NCI-H345 (cell line): ENCODE measurements around the gene ST7.

Source experiments
- DNase-seq: peaks from one replicate; lab custom pipeline; 2025; lab: John Stamatoyannopoulos, UW

ST7 gene

DNA sequence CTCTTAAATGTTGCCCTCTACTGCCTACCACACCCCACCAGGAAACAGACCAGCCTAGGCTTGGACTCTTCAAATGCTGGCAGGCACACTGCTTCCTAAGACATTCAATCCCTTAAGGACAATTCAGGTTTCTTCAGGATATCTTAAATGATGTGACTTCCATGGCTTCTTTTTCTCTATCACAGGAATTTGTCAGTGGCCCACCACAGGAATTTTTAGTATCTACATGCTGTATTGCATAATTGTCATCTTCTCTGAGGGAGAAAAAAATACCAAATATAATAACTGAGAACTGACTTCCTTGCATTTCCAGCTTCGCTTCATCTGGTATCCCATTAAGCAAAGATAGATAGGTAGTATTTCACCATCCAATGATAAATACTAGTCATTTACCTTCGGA, 240.3 kb downstream of the ST7 start:
- no peak for DNase-seq

DNA sequence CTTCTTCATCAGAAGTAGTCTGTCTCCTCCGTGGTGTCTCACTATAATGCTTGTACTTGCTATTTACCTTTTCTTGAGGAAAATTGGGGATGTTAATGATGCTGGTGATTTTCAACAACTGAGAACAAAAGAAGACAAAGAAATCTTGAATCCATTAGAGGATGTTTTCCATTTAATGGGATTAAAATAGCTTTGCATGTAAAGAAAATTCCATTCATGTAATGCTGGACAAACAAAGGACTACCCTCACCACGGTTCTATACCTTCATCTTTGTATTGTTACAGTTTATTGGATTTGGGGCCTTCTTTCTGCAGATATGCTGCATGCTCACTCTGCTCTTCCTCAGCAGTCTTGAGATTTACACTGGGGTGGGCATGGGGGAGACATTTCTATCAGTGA, 241.1 kb downstream of the ST7 start:
- no peak for DNase-seq

DNA sequence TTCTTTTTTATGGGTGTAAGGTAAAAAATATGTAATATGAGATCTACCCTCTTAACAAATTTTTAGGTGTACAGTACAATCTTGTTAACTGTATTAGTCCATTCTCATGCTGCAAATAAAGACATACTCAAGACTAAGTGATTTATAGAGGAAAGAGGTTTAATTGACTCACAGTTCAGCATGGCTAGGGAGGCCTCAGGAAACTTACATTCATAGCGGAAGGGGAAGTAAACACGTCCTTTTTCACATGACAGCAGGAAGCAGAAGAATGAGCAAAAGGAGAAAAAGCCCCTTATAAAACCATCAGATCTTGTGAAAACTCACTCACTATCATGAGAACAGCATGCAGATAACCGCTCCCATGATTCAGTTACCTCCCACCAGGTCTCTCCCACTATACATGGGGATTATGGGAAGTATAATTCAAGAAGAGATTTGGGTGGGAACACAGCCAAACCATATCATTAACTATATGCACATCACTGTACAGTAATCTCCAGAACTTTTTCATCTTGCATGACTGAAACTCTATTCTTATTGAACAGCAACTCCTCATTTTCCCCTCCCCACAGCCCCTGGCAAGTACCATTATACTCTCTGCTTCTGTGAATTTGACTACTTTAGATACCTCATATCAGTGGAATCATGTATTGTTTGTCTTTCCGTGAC, 242.2 kb downstream of the ST7 start:
- DNase-seq = no peak

DNA sequence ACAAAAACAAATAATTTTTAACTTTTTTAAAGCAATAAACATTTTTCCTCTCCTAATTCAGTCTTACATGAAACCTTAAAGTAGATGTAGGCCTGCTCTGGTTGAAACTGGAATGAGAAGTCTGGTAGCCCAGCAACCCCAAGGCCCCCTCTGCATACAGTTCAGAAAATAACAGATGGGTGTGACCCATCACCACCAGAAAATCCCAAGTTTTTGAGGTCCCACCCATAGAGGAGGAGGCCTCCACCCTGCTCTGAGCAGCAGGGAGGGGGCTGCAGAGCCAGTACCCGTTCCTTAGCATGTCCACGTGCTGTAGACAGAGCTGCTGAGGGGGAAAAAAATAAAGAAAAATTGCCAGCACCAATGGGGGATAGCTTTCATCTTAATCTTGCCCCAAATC, 246.8 kb downstream of the ST7 start:
- DNase-seq = no peak

DNA sequence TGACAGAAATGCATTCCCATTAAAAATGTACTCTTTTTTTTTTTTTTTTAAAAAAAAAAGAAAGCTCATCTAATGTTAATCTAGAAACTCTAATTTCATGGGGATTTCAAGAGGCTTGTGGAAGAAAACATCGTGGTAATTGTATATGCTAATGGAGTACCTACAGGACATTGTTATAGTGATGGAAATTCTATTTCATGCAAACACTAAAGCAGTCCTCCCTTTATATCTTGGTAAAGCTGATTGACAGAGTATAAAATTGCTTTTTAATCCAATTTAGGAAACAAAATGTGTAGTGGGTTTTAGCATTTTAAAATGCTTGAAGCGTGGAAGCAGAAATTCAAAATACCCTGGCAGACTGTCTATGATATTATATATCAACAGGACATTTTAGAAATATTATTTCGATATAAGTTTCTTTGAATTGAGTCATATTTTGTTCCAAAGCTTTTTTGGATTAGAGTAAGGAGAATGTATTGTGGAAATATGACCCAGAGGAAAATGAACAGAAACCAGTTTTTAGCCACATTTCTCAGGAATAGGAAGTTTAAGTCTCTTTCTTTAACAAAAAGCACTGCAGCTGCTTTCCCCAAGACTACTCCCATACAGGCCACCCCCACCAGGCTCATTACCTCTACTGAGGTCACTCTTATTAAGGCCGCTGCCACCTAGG, 247.6 kb downstream of the ST7 start:
- DNase-seq = no peak

DNA sequence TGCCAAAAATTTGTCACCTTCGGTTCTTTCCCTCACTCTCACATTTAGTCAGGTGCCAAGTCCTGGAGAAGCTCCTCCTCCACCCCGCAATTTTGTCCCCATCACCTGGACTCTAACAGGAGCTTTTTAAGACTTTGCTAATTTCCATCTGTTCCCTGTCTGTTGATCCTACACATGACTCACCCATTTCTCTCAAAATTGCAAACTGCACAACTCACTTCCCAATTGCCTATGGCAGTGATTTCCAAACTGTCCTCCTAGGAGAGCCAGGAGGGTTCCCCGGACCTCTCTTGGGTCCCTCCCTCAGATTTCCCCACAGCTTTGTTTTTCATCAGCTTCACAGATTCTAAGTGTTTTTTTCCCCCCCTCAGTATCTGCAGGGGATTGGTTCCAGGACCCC, 249.2 kb downstream of the ST7 start:
- no peak for DNase-seq

DNA sequence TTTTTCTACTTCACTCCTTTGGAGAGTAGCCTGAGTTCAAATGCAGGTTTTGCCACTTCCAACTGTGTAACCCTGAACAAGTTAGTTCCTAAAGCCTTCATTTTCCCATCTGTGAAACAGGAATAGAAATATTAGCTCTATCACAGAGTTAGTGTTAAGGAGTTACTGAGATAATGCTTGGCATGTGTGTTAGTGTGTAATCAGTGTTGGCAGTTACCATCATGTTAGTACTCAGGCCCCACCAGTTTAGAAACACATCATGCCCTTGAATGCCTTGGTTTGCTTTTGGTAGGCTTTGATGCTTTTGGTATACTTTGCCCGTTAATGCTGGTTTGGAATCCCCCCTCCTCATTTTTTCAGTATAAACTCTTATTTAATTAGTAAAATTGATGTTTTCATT, 249.9 kb downstream of the ST7 start:
- no peak for DNase-seq

DNA sequence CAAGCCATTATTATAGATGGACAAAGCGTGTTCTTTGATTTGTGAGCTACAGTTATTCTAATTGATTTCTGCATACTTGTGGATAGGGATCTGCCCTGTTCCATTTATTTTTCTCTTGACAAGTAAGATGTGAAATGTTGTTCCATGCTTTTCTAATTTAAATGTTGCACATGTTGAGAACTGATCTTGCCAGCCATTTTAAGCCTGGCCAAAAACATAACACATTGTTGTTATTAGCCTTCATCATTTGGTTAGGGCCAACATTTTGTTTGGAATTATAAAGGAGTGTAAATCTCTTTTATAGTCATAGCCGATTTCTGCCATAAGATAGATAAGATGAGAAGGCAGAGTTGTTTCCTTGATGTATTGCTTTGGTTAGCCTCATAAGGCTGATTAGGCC, 252.6 kb downstream of the ST7 start:
- no peak for DNase-seq

DNA sequence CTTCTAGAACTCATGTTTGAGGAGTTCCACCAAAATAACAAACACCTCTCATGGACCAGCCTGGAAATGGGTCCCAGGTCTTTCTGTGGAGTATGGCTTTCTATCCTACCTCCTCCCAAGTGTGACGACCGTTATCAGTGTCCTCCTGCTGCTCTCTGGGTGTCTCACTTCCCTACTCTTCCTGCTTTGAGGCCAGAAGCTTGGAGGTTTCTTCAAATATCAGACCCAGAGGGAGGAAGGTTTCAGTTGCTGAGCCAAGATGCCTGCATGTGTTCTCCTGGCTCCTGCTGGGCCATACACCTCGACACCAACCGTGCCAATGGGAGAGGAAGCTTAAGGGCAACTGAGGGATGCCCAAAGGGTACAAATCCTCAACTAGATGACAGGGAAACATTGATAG, 255.0 kb downstream of the ST7 start:
- DNase-seq = no peak

DNA sequence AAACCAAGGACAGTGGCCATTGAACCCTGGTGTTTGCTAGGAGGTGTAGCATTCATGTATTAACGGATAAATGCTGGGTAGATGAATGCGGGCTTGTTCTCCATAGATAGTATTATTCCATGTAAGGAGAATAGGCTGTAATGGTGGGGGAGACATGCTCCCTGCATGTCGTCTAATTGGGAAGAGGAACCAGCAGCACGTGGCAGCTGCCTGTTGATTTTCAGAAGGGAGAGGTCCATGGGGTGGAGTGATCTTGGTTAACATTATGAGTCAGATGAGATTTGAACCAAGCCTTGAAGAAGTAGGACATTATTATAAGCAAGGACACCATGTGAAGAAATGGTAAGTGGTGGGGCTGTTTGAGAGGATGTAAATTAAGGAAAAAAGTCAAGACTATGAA, 257.1 kb downstream of the ST7 start:
- no peak for DNase-seq

DNA sequence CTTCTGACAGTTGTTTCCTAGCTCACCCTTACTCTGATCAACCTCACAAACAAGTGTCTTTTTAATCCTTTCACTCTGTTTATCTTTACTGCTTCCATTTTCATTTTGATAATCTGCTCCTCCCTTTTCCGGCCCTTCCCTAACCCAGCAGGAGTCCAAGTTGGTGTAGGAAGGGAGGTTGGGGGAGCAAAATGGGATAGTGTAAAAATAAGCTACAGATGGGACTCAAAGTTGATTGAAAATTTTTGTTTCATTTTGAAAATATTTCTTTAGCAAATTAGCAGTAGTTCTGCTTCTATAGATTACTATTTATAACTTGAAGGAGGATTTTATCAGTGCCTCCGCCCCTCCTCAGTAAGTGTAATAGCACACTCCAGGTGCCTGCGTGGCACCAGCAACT, 257.6 kb downstream of the ST7 start:
- no peak for DNase-seq

DNA sequence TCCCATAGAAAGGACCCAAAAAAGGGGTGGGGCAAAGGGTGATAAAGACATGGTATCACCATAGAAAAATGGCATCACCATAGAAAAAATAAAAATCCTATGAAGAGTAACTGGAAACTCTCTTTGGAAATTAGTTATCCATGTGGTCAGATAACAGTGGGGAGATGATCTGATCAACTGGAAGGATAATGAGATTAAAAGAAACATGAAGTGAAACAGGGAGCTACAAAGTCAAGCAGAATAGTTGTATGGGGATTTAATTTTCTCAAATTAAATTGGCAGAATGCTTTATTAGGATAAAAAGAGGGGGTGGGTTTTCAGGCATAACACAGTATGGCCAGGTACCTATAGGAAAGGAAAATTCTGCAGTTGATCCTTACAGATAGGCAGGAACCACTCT, 258.3 kb downstream of the ST7 start:
- no peak for DNase-seq

DNA sequence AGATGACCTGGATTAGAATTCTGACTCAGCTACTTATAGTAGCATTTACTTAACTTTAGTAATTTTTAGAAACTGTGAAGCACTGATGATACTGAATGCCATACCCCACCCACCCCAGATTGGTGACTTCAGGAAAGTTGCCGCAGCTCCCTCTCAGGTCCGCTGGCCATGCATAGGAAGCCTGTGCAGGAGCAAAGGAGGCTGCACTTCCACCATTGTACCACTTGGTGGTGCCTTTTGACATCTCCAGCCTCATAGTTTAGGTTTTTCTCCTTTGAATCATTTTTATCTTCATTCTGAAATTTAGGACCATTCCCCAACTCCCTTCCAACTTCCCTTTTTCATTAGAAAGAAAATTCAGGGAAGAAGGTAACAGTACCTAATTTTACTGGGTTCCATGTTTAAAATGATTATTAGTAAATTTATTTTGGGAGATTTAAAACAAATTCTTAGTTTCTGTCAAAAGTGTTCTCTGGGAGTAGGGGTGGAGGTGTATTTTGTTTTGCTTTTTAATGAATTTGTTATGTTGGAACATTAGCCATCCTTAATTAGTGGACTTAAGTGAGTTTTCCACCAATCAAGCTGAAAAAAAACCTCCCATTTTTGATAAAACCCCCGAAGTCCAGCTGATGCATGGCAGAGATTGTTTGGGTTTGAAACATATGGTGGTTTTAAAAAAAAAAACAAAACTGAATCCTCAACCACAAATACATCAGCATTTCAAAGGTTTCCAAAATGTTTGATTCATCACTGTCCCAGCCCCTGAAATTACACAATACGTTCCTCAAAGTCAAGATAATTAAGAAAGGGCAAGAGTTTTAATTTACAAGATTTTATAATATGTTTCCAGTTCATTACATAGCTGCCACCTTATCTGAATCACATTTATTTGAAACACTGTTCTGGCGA, 259.9 kb downstream of the ST7 start:
- peak; percentile 58 for DNase-seq

DNA sequence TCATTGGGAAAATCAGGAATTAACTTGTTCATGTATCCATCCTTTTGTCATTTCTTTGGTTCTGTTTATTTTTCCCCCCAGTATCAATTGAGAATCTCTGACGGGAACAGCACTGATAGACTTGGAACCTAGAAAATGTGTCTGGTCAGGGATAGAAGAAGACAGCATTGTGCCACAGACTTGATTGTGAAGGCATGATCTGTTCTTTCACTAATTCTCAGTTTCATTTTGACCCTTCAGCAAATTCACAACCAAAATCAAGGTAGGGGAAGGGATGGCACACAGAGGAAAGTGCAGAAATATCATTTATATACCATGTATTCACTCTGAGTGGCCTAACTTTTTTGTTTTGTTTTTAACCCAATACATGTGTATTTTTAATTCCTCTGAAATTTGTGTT, 262.7 kb downstream of the ST7 start:
- DNase-seq = no peak

DNA sequence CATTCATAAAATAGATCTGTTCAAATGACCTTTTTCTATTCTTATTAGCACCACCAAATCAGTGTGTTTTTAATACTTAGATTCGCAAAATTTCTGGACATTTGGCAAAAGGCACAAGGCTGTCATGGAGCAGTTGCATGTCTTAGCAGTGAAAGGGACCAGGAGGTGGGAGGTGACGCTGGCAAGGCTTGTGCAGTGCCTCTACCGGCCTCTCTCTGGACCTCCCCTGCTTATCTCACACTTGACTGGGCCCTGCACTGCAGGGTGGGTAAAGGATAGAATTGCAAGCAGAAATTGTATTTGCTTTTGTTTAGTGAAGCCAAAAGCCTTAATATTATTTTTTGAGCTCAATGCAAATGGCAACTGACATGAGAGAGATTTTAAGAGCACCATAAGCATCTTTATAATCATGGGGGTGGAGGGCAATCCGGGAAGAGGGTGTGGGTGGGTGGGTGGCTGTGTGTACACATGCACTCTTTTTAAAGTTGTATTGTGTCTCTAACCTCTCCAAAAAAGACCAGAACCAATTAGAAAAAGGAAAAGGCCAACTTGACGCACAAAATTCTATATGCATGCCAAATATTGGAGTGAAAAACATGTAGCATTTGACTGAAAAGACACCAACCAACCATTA, 263.3 kb downstream of the ST7 start:
- DNase-seq = no peak

DNA sequence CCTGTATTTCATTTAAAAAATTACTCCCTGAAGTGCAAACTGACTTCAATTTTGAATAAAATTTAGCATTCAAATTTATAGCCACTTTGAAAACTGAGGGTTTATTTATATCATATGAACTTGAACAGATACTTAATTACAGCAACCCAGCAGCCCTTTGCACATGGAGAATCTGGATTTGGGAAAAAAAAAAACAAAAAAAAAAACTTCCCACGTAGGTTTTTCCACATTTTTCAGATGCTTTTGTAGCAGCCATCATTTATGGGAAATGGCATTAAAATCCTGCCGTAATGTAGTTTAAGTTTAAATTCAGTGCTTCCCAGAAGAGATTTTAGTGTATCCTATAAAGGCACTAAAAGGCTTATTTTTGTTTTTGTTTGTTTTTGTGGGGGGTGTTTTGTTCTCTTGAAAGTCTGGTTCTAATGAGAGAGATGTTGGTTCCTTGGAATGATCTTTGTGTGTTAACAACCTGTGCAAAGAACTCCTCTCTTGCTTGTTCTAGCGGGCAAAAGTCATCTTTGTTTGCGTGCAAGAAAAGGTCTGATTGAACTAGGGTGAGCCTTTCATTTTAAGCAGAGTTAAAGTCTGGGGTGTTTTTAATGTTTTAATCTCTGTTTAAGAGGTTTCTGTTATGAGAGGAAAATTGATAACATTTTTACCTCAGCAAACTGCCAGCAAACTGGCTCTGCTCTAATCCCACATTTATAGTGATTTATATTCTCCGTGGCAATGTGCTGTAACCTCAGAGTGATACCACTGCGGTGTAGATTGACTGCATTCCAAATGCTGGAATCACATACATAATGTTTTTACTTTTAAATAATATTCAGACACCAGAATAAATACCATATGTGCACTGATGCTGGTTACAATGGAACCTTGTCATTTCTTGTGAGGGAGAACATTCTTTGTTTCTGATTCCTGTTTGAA, 264.1 kb downstream of the ST7 start:
- no peak for DNase-seq

DNA sequence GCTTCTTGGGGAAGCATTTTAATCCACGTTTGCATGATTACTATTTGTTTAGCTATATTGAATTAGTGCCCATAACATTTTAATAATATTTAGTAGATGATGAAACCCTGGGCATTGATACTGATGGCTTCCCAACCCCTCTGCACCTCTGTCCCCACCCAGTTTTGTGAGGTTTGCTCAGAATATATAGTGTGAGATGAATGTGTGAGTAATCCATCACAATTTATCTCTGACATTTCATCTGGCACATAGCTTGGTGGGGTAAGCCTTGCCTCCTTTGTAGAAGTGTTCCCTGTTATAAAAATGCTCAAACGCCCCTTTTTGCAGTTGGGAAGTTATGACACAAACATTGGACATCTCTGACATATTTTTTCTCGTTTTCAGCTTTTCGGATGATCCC, 265.4 kb downstream of the ST7 start:
- DNase-seq = no peak

DNA sequence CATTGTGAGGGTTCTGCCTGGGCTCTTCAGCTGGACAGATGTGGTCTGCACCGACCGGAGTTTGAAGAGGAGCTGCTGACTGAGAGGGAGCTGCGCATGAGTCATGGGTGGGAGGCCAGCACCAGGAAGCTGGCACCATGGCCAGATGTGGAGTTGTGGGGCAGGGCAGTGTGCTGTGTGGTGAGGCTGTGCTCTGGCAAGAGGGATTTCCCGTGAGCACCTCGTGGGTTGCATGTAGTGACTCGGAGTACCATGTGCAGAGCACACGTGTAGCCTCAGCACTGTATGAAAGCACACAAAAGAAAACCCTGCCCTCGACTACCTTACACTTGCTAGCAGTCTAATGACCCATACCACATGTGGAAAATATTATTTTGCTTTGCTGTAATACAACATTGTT, 266.2 kb downstream of the ST7 start:
- no peak for DNase-seq

DNA sequence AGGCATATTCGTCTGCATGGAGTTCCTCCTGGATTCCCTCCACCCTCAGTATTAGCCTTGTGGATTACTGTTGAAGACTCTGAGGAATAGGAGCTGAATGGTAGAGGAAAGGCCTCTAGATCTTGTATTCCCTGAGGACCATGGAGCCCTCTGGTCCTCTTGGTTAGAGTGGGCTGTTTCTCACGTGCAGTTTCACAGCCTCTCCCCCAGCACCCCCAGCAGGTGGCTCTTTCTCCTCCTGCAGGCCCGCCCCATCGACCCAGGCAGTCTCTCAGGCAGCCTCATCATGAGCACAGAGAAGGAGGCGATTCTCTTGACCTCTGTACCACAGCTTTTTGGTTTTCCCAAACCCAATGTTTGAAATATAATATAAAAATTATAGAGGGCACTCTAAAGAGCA, 267.5 kb downstream of the ST7 start:
- no peak for DNase-seq

DNA sequence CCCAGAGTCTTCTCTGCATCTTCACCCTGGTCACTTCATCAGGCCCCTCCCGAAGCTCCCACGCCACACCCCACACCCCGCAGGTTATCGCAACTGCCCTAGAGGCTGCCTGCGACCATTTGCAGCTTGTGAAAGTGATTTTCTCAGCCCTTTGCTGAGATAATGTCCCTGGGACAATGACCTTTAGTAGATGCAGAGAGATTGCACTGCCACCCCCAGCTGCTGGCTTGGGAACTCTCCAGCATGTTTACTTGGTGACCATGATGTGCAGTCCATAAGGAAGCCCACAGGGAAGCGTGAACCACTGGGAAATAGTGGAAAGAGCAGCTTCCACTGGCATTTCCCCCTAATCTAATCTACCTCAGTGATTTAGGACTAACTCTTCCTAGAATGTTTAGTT, 272.2 kb downstream of the ST7 start:
- no peak for DNase-seq

DNA sequence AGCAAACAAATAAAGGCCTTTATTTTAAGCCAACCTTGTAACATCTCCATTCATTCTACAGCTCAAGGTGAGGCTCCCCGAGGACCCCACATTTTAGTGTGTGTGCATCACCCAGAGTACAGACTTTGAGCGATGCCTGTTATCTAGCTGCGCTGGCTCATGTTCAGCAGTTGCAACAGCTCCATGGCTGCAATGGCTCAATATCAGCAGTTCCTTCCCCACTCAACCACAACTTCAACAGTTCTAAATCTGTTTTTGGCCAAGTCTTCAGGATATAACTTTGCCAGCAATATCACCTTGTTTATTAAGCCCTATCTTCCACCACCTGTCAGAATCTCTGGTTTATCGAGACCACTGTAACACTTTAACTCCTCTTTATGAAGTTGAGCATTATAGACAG, 273.8 kb downstream of the ST7 start:
- DNase-seq = no peak

DNA sequence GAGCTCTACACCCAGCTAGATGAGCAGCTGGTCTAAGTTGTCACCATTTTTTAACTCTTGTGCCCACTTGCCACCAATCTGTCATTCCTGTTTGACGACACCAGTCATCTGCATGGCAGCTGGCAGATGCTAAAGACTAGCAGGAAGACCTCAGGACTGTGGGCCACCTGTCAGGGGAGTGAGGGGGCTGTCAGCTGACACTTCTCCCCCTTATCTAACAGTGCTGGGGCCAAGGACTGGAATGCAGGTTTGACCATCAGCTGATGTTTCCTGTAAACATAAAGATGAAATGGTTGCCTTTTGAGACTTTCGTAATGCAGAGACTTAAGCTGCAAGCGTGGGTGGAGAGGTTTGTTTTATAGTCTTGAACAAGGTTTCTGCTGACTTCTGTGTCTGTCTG, 276.0 kb downstream of the ST7 start:
- DNase-seq = no peak
